Activated CD8-positive, alpha-beta T cell treated with anti-CD3 and anti-CD28 coated beads, Interleukin-2, amount 10 ng/mL, durations not matched to agents 7 days and 5 days (primary cell): ENCODE results near the gene TBC1D10A. TPM values are rescaled to one million over a fixed set of nuclear protein-coding genes. Genes with fewer than 3 reads are reported as not detected.
A peak's percentile ranks its signal among the peaks of the same experiment; 100 is the strongest.

Source experiments
- ATAC-seq: fragments of 150-1000 bp; cut with Tn5 transposase; one replicate; pipeline ENCODE4 v1.10.0; 2021; ENCODE audit warnings: moderate library complexity
- CTCF ChIA-PET: fragments of 350-600 bp; sonication (Branson Sonifier 250); formaldehyde crosslinking; loops from one replicate; lab custom pipeline; 2021; ENCODE audit warnings: antibody characterized with exemption; lab: Charles Lee
- POLR2A ChIA-PET: fragments of 350-600 bp; sonication (Branson Sonifier 250); formaldehyde crosslinking; loops from one replicate; lab custom pipeline; 2021; ENCODE audit warnings: antibody characterized with exemption; lab: Charles Lee
- DNase-seq: peaks from one replicate; pipeline ENCODE4 v3.0.0-alpha.2; 2020
- H3K27ac Mint-ChIP-seq: one replicate; pipeline ENCODE4 v1.8.0; 2021; ENCODE audit warnings: mild to moderate bottlenecking, mixed read lengths
- H3K27me3 Mint-ChIP-seq: one replicate; pipeline ENCODE4 v1.8.0; 2021; ENCODE audit warnings: low read depth, mixed read lengths
- H3K36me3 Mint-ChIP-seq: one replicate; pipeline ENCODE4 v1.8.0; 2021; ENCODE audit warnings: low read depth, mixed read lengths
- H3K4me1 Mint-ChIP-seq: one replicate; pipeline ENCODE4 v1.8.0; 2021; ENCODE audit warnings: low read depth, mixed read lengths
- H3K4me3 Mint-ChIP-seq: one replicate; pipeline ENCODE4 v1.8.0; 2021; ENCODE audit warnings: mild to moderate bottlenecking, mixed read lengths
- H3K9me3 Mint-ChIP-seq: one replicate; pipeline ENCODE4 v1.8.0; 2022; ENCODE audit warnings: mixed read lengths; ENCODE audit not compliant: insufficient read depth
- total RNA-seq, 2 experiments: library from RNA; stranded (reverse); gene quantifications; one replicate each; pipeline ENCODE4 v1.2.3, GENCODE V29; 2021

Gene TBC1D10A
- total RNA-seq, 2 experiments from 2014 or later = 47.6 to 49.2 TPM

- Mint-ChIP-seq H3K36me3 (peaks cover 63% of the 10 kb centered on the region), H3K4me1 (peaks cover 69% of the 10 kb centered on the region), H3K27ac (peak overlapping the region; percentile 36), H3K4me3 (peak overlapping the region; percentile 6), H3K9me3 (no peaks in the 10 kb centered on the region), H3K27me3 (peaks cover 1% of the 10 kb centered on the region)
- no peak for DNase-seq
- POLR2A ChIA-PET = interaction anchor here (0.6 to 0.7 kb wide), 2 partner anchors 8 to 1153 kb away, joined by 3 read pairs; no protein-coding TSS in a partner anchor
- CTCF ChIA-PET = interaction anchor here (0.8 to 5.1 kb wide), 6 partner anchors 8 to 112 kb away, joined by 3 to 37 read pairs (median 4); partner anchors contain the start of gene CASTOR1
- ATAC-seq = no peak
Observed at GRCh38 chr22:30276039-30276438, 50.7 kb downstream of the TBC1D10A start.

GRCh38 chr22:30275625-30276024 lies 51.1 kb downstream of the TBC1D10A start:
- ChIA-PET CTCF (interaction anchor here (1.4 to 5.1 kb wide), 5 partner anchors 11 to 112 kb away, joined by 3 to 37 read pairs (median 4); partner anchors contain the start of gene CASTOR1), POLR2A (interaction anchor here (0.6 to 0.7 kb wide), 2 partner anchors 8 to 1154 kb away, joined by 3 read pairs; no protein-coding TSS in a partner anchor)

GRCh38 chr22:30274437-30274812 lies 52.3 kb downstream of the TBC1D10A start:
- DNase-seq (no peak), ATAC-seq (no peak)
- POLR2A ChIA-PET = no interaction called here
- Mint-ChIP-seq H3K4me3 (no peak overlapping the region), H3K4me1 (peaks cover 70% of the 10 kb centered on the region), H3K27me3 (peaks cover 1% of the 10 kb centered on the region), H3K36me3 (peaks cover 70% of the 10 kb centered on the region), H3K9me3 (no peaks in the 10 kb centered on the region), H3K27ac (peak overlapping the region; percentile 1)
- CTCF ChIA-PET = interaction anchor here (0.8 to 1.3 kb wide), 2 partner anchors 13 to 649 kb away, joined by 3 to 4 read pairs; no protein-coding TSS in a partner anchor

More at GRCh38 chr22:30275625-30276024, 51.1 kb downstream of the TBC1D10A start:
- Mint-ChIP-seq H3K36me3 (peaks cover 66% of the 10 kb centered on the region), H3K27ac (peak overlapping the region; percentile 36), H3K9me3 (no peaks in the 10 kb centered on the region), H3K4me1 (peaks cover 71% of the 10 kb centered on the region), H3K4me3 (peak overlapping the region; percentile 6), H3K27me3 (peaks cover 1% of the 10 kb centered on the region)
- DNase-seq = no peak
- peak; percentile 20 for ATAC-seq

GRCh38 chr22:30273711-30274436 lies 52.9 kb downstream of the TBC1D10A start:
- ChIA-PET CTCF (interaction anchor here (1.3 kb wide), 1 partner anchor 648 kb away, joined by 3 read pairs; no protein-coding TSS in a partner anchor), POLR2A (no interaction called here)
- H3K27me3 Mint-ChIP-seq = peaks cover under 1% of the 10 kb centered on the region
- peaks cover 70% of the 10 kb centered on the region for H3K36me3 Mint-ChIP-seq
- peak overlapping the region; percentile 12 for H3K27ac Mint-ChIP-seq
- ATAC-seq = no peak
- no peak for DNase-seq
- H3K4me1 Mint-ChIP-seq = peaks cover 70% of the 10 kb centered on the region
- no peak overlapping the region for H3K4me3 Mint-ChIP-seq
- no peaks in the 10 kb centered on the region for H3K9me3 Mint-ChIP-seq

GRCh38 chr22:30272781-30273601 lies 53.8 kb downstream of the TBC1D10A start:
- ATAC-seq = no peak
- POLR2A ChIA-PET = no interaction called here
- Mint-ChIP-seq H3K27me3 (no peaks in the 10 kb centered on the region), H3K4me1 (peaks cover 72% of the 10 kb centered on the region), H3K27ac (peak overlapping the region; percentile 18), H3K4me3 (no peak overlapping the region), H3K9me3 (no peaks in the 10 kb centered on the region), H3K36me3 (peaks cover 73% of the 10 kb centered on the region)
- CTCF ChIA-PET = interaction anchor here (1.4 kb wide), 1 partner anchor 15 kb away, joined by 5 read pairs; no protein-coding TSS in a partner anchor
- DNase-seq = no peak

GRCh38 chr22:30270832-30271231 lies 55.9 kb downstream of the TBC1D10A start:
- Mint-ChIP-seq H3K4me3 (no peak overlapping the region), H3K36me3 (peaks cover 76% of the 10 kb centered on the region), H3K4me1 (peaks cover 59% of the 10 kb centered on the region), H3K27ac (peak overlapping the region; percentile 4), H3K27me3 (no peaks in the 10 kb centered on the region), H3K9me3 (no peaks in the 10 kb centered on the region)
- DNase-seq (no peak), ATAC-seq (no peak)
- POLR2A ChIA-PET = interaction anchor here (1.2 kb wide), 1 partner anchor 13 kb away, joined by 4 read pairs; no protein-coding TSS in a partner anchor
- CTCF ChIA-PET = interaction anchor here (1.4 to 1.7 kb wide), 2 partner anchors 9 to 18 kb away, joined by 5 to 6 read pairs; no protein-coding TSS in a partner anchor

- peak overlapping the region; percentile 97 for H3K27ac Mint-ChIP-seq
- peaks cover 49% of the 10 kb centered on the region for H3K4me1 Mint-ChIP-seq
- H3K36me3 Mint-ChIP-seq = peaks cover 84% of the 10 kb centered on the region
Observed at GRCh38 chr22:30268331-30268730, 58.4 kb downstream of the TBC1D10A start.

GRCh38 chr22:30267382-30268302 lies 59.1 kb downstream of the TBC1D10A start:
- DNase-seq = peak; percentile 86
- H3K27me3 Mint-ChIP-seq = no peaks in the 10 kb centered on the region
- POLR2A ChIA-PET = interaction anchor here (0.5 to 1.7 kb wide), 15 partner anchors 8 to 403 kb away, joined by 3 to 12 read pairs (median 3); partner anchors contain the start of genes CCDC157, SF3A1 and TBC1D10A
- no peaks in the 10 kb centered on the region for H3K9me3 Mint-ChIP-seq
- peaks cover 85% of the 10 kb centered on the region for H3K36me3 Mint-ChIP-seq
- peak; percentile 17 for ATAC-seq
- CTCF ChIA-PET = interaction anchor here (0.9 to 2.3 kb wide), 14 partner anchors 9 to 159 kb away, joined by 3 to 25 read pairs (median 4); partner anchors contain the start of genes CASTOR1, CCDC157, RNF215 and SF3A1
- peak overlapping the region; percentile 97 for H3K27ac Mint-ChIP-seq
- peaks cover 49% of the 10 kb centered on the region for H3K4me1 Mint-ChIP-seq
- peak overlapping the region; percentile 96 for H3K4me3 Mint-ChIP-seq

More at GRCh38 chr22:30268331-30268730, 58.4 kb downstream of the TBC1D10A start:
- peak overlapping the region; percentile 96 for H3K4me3 Mint-ChIP-seq
- no peaks in the 10 kb centered on the region for H3K9me3 Mint-ChIP-seq
- ChIA-PET POLR2A (interaction anchor here (1.0 to 1.6 kb wide), 3 partner anchors 10 to 88 kb away, joined by 3 to 12 read pairs (median 4); no protein-coding TSS in a partner anchor), CTCF (interaction anchor here (0.8 to 2.3 kb wide), 10 partner anchors 9 to 160 kb away, joined by 3 to 25 read pairs (median 4); partner anchors contain the start of genes CASTOR1 and RNF215)
- no peak for DNase-seq
- no peaks in the 10 kb centered on the region for H3K27me3 Mint-ChIP-seq
- no peak for ATAC-seq

- CTCF ChIA-PET = interaction anchor here (0.9 to 2.3 kb wide), 13 partner anchors 10 to 158 kb away, joined by 3 to 25 read pairs (median 4); partner anchors contain the start of genes CASTOR1, CCDC157, RNF215 and SF3A1
- ATAC-seq (peak; percentile 57), DNase-seq (peak; percentile 92)
- H3K9me3 Mint-ChIP-seq = no peaks in the 10 kb centered on the region
- peak within 1 kb of the TSS; percentile 97 for H3K27ac Mint-ChIP-seq
- H3K27me3 Mint-ChIP-seq = no peaks in the 10 kb centered on the region
- peaks cover 90% of the 10 kb centered on the region for H3K36me3 Mint-ChIP-seq
- POLR2A ChIA-PET = interaction anchor here (0.5 to 1.7 kb wide), 13 partner anchors 9 to 404 kb away, joined by 3 to 12 read pairs (median 3); partner anchors contain the start of genes CCDC157, RNF215 and SF3A1
- peaks cover 53% of the 10 kb centered on the region for H3K4me1 Mint-ChIP-seq
- H3K4me3 Mint-ChIP-seq = peak within 1 kb of the TSS; percentile 96
Observed at GRCh38 chr22:30266445-30267381, 60.0 kb downstream of the TBC1D10A start, which contains the start of gene OSM. Gene OSM (minus strand): TSS chr22:30266851. CDS start chr22:30266799, 52 bp downstream.
